ENCODE results near the gene OLFM2. TPM values are rescaled to one million over a fixed set of nuclear protein-coding genes. Genes with fewer than 3 reads are reported as not detected.

Gene OLFM2
- polyA plus RNA-seq, 1 donor from 2014 or later = 68.6 TPM

DNA sequence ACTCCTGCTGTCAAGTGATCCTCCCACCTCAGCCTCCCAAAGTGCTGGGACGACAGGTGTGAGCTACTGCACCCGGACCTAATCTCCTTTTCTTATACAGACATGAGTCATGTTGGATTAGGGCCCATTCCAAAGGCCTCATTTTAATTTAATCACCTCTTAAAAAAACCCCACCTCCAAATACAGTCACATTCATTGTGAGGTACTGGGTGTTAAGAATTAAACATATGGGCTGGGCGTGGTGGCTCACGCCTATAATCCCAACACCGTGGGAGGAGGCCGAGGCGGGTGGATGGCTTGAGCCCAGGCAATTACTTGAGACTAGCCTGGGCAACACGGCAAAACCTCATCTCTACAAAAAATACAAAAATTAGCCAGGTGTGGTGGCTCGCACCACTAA lies 54.6 kb downstream of the OLFM2 start:
- TF ChIP-seq, protein P1, sequence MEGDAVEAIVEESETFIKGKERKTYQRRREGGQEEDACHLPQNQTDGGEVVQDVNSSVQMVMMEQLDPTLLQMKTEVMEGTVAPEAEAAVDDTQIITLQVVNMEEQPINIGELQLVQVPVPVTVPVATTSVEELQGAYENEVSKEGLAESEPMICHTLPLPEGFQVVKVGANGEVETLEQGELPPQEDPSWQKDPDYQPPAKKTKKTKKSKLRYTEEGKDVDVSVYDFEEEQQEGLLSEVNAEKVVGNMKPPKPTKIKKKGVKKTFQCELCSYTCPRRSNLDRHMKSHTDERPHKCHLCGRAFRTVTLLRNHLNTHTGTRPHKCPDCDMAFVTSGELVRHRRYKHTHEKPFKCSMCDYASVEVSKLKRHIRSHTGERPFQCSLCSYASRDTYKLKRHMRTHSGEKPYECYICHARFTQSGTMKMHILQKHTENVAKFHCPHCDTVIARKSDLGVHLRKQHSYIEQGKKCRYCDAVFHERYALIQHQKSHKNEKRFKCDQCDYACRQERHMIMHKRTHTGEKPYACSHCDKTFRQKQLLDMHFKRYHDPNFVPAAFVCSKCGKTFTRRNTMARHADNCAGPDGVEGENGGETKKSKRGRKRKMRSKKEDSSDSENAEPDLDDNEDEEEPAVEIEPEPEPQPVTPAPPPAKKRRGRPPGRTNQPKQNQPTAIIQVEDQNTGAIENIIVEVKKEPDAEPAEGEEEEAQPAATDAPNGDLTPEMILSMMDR (IDR thresholded peaks at IDR 0.05; ENCODE audit: poor library complexity, severe bottlenecking) = no peak
- TF ChIP-seq EP300 (conservative IDR thresholded peaks at IDR 0.05; ENCODE audit: poor library complexity, severe bottlenecking) (no peak), MXI1 (conservative IDR thresholded peaks at IDR 0.05; ENCODE audit: poor library complexity, severe bottlenecking) (no peak), POLR2AphosphoS5 (IDR thresholded peaks at IDR 0.05) (no peak), TAF1 (IDR thresholded peaks at IDR 0.05; ENCODE audit: low read depth) (no peak), SMC3 (conservative IDR thresholded peaks at IDR 0.05; ENCODE audit: poor library complexity) (no peak), RAD21 (conservative IDR thresholded peaks at IDR 0.05) (no peak), EZH2 (IDR thresholded peaks at IDR 0.05; ENCODE audit: borderline replicate concordance, insufficient read depth, low read length, poor library complexity, severe bottlenecking) (no peak)
- TF ChIP-seq, protein P2, sequence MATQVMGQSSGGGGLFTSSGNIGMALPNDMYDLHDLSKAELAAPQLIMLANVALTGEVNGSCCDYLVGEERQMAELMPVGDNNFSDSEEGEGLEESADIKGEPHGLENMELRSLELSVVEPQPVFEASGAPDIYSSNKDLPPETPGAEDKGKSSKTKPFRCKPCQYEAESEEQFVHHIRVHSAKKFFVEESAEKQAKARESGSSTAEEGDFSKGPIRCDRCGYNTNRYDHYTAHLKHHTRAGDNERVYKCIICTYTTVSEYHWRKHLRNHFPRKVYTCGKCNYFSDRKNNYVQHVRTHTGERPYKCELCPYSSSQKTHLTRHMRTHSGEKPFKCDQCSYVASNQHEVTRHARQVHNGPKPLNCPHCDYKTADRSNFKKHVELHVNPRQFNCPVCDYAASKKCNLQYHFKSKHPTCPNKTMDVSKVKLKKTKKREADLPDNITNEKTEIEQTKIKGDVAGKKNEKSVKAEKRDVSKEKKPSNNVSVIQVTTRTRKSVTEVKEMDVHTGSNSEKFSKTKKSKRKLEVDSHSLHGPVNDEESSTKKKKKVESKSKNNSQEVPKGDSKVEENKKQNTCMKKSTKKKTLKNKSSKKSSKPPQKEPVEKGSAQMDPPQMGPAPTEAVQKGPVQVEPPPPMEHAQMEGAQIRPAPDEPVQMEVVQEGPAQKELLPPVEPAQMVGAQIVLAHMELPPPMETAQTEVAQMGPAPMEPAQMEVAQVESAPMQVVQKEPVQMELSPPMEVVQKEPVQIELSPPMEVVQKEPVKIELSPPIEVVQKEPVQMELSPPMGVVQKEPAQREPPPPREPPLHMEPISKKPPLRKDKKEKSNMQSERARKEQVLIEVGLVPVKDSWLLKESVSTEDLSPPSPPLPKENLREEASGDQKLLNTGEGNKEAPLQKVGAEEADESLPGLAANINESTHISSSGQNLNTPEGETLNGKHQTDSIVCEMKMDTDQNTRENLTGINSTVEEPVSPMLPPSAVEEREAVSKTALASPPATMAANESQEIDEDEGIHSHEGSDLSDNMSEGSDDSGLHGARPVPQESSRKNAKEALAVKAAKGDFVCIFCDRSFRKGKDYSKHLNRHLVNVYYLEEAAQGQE (IDR thresholded peaks at IDR 0.05; ENCODE audit: borderline replicate concordance) = no peak

GRCh38 chr19:9878511-9879196 lies 57.7 kb downstream of the OLFM2 start:
- Histone ChIP-seq H3K9me2 (ENCODE audit: insufficient read depth, low read length) (no peaks in the 10 kb centered on the region), H3K4me2 (ENCODE audit: low read length) (no peak overlapping the region), H3K36me3 (ENCODE audit: insufficient read depth, low read length) (no peaks in the 10 kb centered on the region), H3K79me2 (replicated peaks; ENCODE audit: insufficient read depth, low read length) (no peaks in the 10 kb centered on the region), H3K4me3 (ENCODE audit: low read length) (no peak overlapping the region), H2AFZ (ENCODE audit: low read depth, low read length) (no peak overlapping the region), H3K9ac (ENCODE audit: low read length) (no peak overlapping the region), H3K27me3 (ENCODE audit: insufficient read depth, low read depth, low read length) (no peaks in the 10 kb centered on the region), H3K27ac (ENCODE audit: low read length) (no peak overlapping the region), H3K9me3 (ENCODE audit: low read length) (no peaks in the 10 kb centered on the region), H3F3A (ENCODE audit: insufficient read depth, low read length, poor library complexity, severe bottlenecking) (no peaks in the 10 kb centered on the region), H4K20me1 (ENCODE audit: insufficient read depth) (no peaks in the 10 kb centered on the region)
- TF ChIP-seq EZH2 (IDR thresholded peaks at IDR 0.05; ENCODE audit: borderline replicate concordance, insufficient read depth, low read length, poor library complexity, severe bottlenecking) (no peak), EP300 (conservative IDR thresholded peaks at IDR 0.05; ENCODE audit: poor library complexity, severe bottlenecking) (no peak), MXI1 (conservative IDR thresholded peaks at IDR 0.05; ENCODE audit: poor library complexity, severe bottlenecking) (no peak), RAD21 (conservative IDR thresholded peaks at IDR 0.05) (no peak), SMC3 (conservative IDR thresholded peaks at IDR 0.05; ENCODE audit: poor library complexity) (no peak), TAF1 (IDR thresholded peaks at IDR 0.05; ENCODE audit: low read depth) (no peak), POLR2AphosphoS5 (IDR thresholded peaks at IDR 0.05) (no peak)
- TF ChIP-seq, protein P1 (IDR thresholded peaks at IDR 0.05; ENCODE audit: poor library complexity, severe bottlenecking) = no peak
- TF ChIP-seq, protein P2 (IDR thresholded peaks at IDR 0.05; ENCODE audit: borderline replicate concordance) = no peak

More for the DNA sequence above, 54.6 kb downstream of the OLFM2 start:
- Histone ChIP-seq H4K20me1 (ENCODE audit: insufficient read depth) (no peaks in the 10 kb centered on the region), H3K79me2 (replicated peaks; ENCODE audit: insufficient read depth, low read length) (no peaks in the 10 kb centered on the region), H2AFZ (ENCODE audit: low read depth, low read length) (no peak overlapping the region), H3K9ac (ENCODE audit: low read length) (no peak overlapping the region), H3K36me3 (ENCODE audit: insufficient read depth, low read length) (no peaks in the 10 kb centered on the region), H3K9me2 (ENCODE audit: insufficient read depth, low read length) (no peaks in the 10 kb centered on the region), H3K4me2 (ENCODE audit: low read length) (no peak overlapping the region), H3K27me3 (ENCODE audit: insufficient read depth, low read depth, low read length) (no peaks in the 10 kb centered on the region), H3K27ac (ENCODE audit: low read length) (no peak overlapping the region), H3F3A (ENCODE audit: insufficient read depth, low read length, poor library complexity, severe bottlenecking) (no peaks in the 10 kb centered on the region), H3K9me3 (ENCODE audit: low read length) (no peaks in the 10 kb centered on the region), H3K4me3 (ENCODE audit: low read length) (no peak overlapping the region)
